SJSA1 (cell line): ENCODE measurements around the gene WWOX. TPM values are rescaled to one million over a fixed set of nuclear protein-coding genes. Genes with fewer than 3 reads are reported as not detected.

Experiments
- DNase-seq, 2 experiments: peaks; one replicate each; pipeline ENCODE4 v3.0.0-alpha.2; 2015 to 2020; ENCODE audit warnings: low spot score in 2 of 2, low read depth in 1 of 2
- H3K27ac ChIP-seq: fragments of 250-450 bp; sonication (Bioruptor Pico); 2 replicates; pipeline ENCODE4 v1.5.1; 2020; ENCODE audit warnings: mild to moderate bottlenecking, moderate library complexity
- H3K27me3 ChIP-seq: fragments of 250-450 bp; sonication (Bioruptor Pico); replicated peaks from 2 replicates; pipeline ENCODE4 v1.5.1; 2020; ENCODE audit warnings: mild to moderate bottlenecking, moderate library complexity
- H3K36me3 ChIP-seq: fragments of 250-450 bp; sonication (Bioruptor Pico); 2 replicates; pipeline ENCODE4 v1.5.1; 2020; ENCODE audit warnings: mild to moderate bottlenecking
- H3K4me1 ChIP-seq: fragments of 250-450 bp; sonication (Bioruptor Pico); replicated peaks from 2 replicates; pipeline ENCODE4 v1.6.1; 2021; ENCODE audit warnings: mild to moderate bottlenecking
- H3K4me3 ChIP-seq: fragments of 250-450 bp; sonication (Bioruptor Pico); 2 replicates; pipeline ENCODE4 v1.5.1; 2020; ENCODE audit warnings: mild to moderate bottlenecking
- H3K9me3 ChIP-seq: fragments of 250-450 bp; sonication (Bioruptor Pico); replicated peaks from 2 replicates; pipeline ENCODE4 v1.5.1; 2020; ENCODE audit warnings: mild to moderate bottlenecking
- total RNA-seq: library from RNA; depleted of rRNA; stranded (reverse); fragments of >200 nt; shearing (Covaris generic); gene quantifications from 2 replicates; pipeline ENCODE4 v1.2.3, GENCODE V29; 2014

The WWOX gene
- total RNA-seq, 1 experiment from 2014 or later, result 13.4 TPM

DNA sequence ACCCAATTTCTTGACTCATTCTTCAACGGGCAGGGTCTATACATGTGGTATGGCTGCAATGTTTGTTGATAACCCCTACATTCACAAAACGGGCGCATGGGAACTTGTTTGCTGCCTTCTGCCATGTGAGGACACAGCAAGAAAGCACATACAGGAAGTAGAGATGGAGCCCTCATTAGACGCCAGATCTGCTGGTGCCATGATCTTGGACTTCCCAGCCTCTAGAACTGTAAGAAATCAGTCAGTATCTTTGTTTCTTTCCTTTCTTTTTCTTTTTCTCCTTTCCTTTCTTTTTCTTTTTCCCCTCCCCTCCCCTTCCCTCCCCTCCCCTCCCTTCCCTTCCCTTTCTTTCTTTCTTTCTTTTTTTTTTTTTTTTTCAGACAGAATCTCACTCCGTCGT, 165.2 kb downstream of the WWOX start:
- H3K36me3 ChIP-seq, result no peaks in the 10 kb centered on the region
- DNase-seq, result no peak
- no peaks in the 10 kb centered on the region for H3K27me3 ChIP-seq

DNA sequence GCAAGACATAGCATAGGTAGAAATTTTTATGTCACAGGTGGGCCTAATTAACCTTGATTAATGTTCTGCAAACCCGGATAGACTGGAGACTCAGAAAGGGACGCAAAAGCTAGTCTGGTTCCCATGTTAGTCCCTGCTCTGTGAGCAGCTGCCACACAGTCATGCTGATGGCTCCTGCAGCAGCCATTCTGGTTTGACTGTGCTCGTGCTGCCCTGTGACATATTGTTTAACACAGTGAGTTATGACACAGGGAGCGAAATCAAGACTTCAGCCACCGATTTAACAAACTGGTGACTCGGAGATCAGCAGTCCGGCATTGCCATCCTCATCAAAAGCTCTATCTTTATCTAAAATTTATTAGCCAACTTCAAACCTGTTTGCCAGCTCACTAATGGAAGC, 169.8 kb downstream of the WWOX start:
- peaks cover 4% of the 10 kb centered on the region for H3K9me3 ChIP-seq
- DNase-seq, result no peak
- H3K27ac ChIP-seq, result no peak overlapping the region
- H3K4me1 ChIP-seq, result no peaks in the 10 kb centered on the region
- no peaks in the 10 kb centered on the region for H3K36me3 ChIP-seq
- no peak overlapping the region for H3K4me3 ChIP-seq
- no peaks in the 10 kb centered on the region for H3K27me3 ChIP-seq

More for the DNA sequence above, 165.2 kb downstream of the WWOX start:
- Histone ChIP-seq H3K27ac (no peak overlapping the region), H3K4me1 (no peaks in the 10 kb centered on the region), H3K4me3 (no peak overlapping the region), H3K9me3 (no peaks in the 10 kb centered on the region)

- Histone ChIP-seq H3K27ac (no peak overlapping the region), H3K27me3 (no peaks in the 10 kb centered on the region), H3K36me3 (no peaks in the 10 kb centered on the region), H3K4me3 (no peak overlapping the region), H3K4me1 (no peaks in the 10 kb centered on the region), H3K9me3 (peaks cover 4% of the 10 kb centered on the region)
- no peak for DNase-seq
These were observed 172.5 kb downstream of the WWOX start for GRCh38 chr16:78271981-78272380.

- no peak for DNase-seq
- no peak overlapping the region for H3K27ac ChIP-seq
- no peak overlapping the region for H3K4me3 ChIP-seq
- no peaks in the 10 kb centered on the region for H3K27me3 ChIP-seq
- H3K9me3 ChIP-seq, result peaks cover 4% of the 10 kb centered on the region
- H3K36me3 ChIP-seq, result no peaks in the 10 kb centered on the region
- H3K4me1 ChIP-seq, result no peaks in the 10 kb centered on the region
These were observed 175.3 kb downstream of the WWOX start for GRCh38 chr16:78274771-78275170.

DNA sequence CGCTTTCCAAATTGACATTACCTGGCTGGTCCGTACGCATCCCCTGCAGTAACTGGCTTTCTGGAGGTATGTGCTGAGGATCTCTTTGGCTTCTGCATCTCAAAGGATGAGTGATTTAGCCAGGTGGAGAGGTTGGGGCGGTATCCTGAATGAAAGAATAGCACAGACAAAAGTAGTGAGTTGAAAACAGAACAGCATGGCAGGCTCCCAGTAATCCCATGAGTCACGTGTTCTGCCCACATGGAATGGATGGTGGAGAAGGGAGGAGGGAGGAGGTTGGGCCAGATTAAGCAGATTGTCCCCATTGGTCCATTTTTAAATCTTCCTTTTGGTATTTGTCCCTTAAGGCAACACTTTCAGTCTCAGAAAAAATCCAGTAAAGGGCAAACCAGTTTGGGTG, 176.0 kb downstream of the WWOX start:
- Histone ChIP-seq H3K27ac (no peak overlapping the region), H3K9me3 (peaks cover 1% of the 10 kb centered on the region), H3K27me3 (no peaks in the 10 kb centered on the region), H3K4me1 (no peaks in the 10 kb centered on the region), H3K4me3 (no peak overlapping the region), H3K36me3 (no peaks in the 10 kb centered on the region)
- no peak for DNase-seq

DNA sequence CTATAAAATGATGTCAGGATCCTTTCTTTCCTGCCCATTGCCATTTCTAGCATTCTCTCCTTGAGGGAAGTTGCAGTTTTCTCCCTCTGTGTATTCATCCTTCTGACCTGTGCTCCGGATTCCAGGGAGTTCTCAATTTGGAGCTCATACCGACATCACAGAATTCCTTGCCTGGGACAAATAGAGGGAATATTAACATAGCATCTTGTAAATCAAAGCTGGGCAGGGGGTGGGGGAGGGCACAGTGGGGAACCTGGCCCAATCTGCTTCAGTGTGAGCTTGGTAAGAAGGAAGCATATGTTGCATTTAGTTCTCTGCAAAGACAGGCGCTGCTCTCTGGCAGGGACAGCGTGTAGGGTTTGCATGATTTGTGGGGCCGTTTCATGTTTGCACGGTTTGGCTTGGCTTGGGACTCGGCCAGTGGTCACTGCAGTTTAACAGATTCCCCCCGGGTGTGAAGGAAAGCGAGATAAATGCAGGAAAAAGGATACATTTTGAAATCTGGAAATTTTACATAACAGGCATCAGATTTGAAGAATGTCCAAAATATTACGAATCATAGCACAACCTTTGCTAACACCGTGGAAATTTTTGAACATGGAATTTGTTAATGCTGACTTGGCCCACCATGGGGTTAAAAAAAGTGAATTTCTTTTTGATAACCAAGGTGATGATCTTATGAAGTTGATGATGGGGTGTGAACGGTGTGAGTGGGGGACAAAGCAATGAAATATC, 178.0 kb downstream of the WWOX start:
- no peaks in the 10 kb centered on the region for H3K4me1 ChIP-seq
- H3K36me3 ChIP-seq, result no peaks in the 10 kb centered on the region
- no peak overlapping the region for H3K4me3 ChIP-seq
- no peak overlapping the region for H3K27ac ChIP-seq
- no peak for DNase-seq
- no peaks in the 10 kb centered on the region for H3K27me3 ChIP-seq
- H3K9me3 ChIP-seq, result no peaks in the 10 kb centered on the region

- H3K4me3 ChIP-seq, result no peak overlapping the region
- H3K36me3 ChIP-seq, result no peaks in the 10 kb centered on the region
- H3K27me3 ChIP-seq, result no peaks in the 10 kb centered on the region
- DNase-seq, result no peak
- no peaks in the 10 kb centered on the region for H3K9me3 ChIP-seq
- no peak overlapping the region for H3K27ac ChIP-seq
- no peaks in the 10 kb centered on the region for H3K4me1 ChIP-seq
These were observed 178.6 kb downstream of the WWOX start for GRCh38 chr16:78278056-78278450.

DNA sequence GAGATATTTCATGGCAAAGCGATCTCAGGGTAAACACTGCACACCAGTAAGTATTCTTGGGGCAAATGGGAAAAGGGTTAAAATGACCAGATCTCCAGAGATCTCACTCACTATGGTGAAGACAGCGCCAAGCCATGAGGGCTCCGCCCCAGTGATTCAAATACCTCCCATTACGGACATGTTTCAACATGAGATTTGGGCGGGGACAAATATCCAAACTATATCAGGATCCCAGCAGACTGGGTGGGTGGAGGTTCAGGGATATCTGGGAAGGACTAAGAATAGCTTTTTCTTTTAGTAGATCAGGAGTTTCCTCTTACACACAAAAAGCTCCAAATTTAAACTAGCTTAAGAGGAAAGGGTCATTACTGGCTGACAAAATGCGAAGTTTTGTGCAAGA, 181.7 kb downstream of the WWOX start:
- no peak overlapping the region for H3K27ac ChIP-seq
- no peak overlapping the region for H3K4me3 ChIP-seq
- no peak for DNase-seq
- no peaks in the 10 kb centered on the region for H3K36me3 ChIP-seq
- H3K9me3 ChIP-seq, result no peaks in the 10 kb centered on the region
- no peaks in the 10 kb centered on the region for H3K4me1 ChIP-seq
- H3K27me3 ChIP-seq, result no peaks in the 10 kb centered on the region

DNA sequence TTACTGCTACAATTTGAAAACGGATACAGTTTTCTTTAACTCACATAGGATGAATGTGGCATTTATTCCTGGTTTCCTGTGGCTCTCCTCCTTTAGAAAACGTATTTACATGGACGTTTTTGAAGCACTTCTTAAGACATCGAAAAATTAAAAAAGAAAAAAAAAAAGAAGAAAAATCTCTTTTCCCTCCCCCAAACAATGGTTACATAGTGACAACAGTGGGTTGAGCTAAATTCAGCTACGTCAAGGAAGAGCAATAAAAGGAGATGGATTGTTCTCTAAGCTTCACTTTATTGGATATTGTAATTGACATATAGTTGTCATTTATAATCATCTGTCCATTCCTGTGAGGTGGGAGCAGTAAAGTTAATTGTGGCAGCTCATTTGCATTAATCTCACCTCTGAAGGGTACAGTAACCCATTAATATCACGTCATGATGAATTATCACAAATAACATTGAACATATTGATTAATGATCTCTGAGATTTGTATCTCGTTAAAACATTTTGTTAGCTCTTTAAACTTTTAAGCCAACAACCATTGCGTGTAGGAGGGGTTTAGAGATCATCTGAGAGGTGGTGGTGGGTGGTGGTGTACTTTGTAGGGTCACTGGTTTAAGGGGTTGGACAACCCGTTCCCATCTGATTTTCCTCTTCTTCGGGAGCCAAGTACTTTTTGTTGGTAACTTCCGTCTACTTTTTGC, 184.2 kb downstream of the WWOX start:
- DNase-seq, result no peak
- Histone ChIP-seq H3K27ac (no peak overlapping the region), H3K4me3 (no peak overlapping the region)

DNA sequence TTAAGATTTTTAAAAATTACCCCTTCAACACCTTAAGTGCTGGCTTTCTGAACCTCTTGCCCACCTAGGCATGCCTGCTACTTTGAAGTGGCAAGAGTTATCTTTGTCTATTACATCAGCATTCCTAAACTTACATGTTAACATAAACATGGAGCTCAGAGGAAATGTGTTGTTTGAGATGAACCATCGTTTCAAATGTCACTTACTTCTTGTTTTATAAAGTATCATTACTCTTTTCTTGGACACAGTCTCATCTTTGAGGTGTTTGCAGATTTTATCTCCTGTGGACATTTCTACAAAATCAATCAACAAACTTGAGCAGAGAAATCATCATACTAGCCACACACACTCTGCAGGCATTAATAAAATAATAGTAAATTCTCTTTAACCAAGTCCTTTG, 184.9 kb downstream of the WWOX start:
- Histone ChIP-seq H3K27ac (no peak overlapping the region), H3K4me1 (peaks cover 2% of the 10 kb centered on the region), H3K9me3 (no peaks in the 10 kb centered on the region), H3K36me3 (no peaks in the 10 kb centered on the region), H3K4me3 (no peak overlapping the region), H3K27me3 (no peaks in the 10 kb centered on the region)
- DNase-seq, result no peak

More for the DNA sequence above, 184.2 kb downstream of the WWOX start:
- Histone ChIP-seq H3K27me3 (no peaks in the 10 kb centered on the region), H3K4me1 (no peaks in the 10 kb centered on the region), H3K9me3 (no peaks in the 10 kb centered on the region), H3K36me3 (no peaks in the 10 kb centered on the region)

- no peak overlapping the region for H3K4me3 ChIP-seq
- no peak overlapping the region for H3K27ac ChIP-seq
- peaks cover 9% of the 10 kb centered on the region for H3K4me1 ChIP-seq
- no peaks in the 10 kb centered on the region for H3K9me3 ChIP-seq
- no peaks in the 10 kb centered on the region for H3K27me3 ChIP-seq
- DNase-seq, result no peak
- no peaks in the 10 kb centered on the region for H3K36me3 ChIP-seq
These were observed 185.5 kb downstream of the WWOX start for GRCh38 chr16:78284957-78285434.

DNA sequence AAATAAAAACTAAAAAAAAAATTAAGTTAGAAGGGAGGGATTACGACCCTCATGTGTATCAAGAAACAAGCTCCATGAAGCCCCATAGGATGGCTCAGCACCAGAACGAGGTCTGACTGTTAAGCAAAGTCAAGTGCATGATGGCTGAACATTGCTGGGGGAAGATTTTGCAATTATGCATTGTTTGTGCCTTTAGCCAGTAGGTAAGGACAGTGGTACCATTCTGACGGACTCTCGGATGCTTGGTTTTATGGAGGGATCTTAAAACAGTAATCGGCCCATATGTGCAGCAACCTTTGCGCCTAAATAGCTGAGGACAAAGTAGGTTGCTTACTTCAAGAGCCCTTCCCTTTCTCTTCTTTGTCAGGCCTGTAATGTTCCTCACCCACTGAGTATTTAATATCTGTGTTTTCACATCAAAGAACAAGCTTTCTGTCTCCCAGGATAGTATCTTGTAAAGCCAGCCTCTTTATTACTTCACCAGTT, 186.0 kb downstream of the WWOX start:
- no peak for DNase-seq
- H3K27me3 ChIP-seq, result no peaks in the 10 kb centered on the region
- peaks cover 11% of the 10 kb centered on the region for H3K4me1 ChIP-seq
- H3K9me3 ChIP-seq, result no peaks in the 10 kb centered on the region
- no peak overlapping the region for H3K27ac ChIP-seq
- H3K36me3 ChIP-seq, result no peaks in the 10 kb centered on the region
- no peak overlapping the region for H3K4me3 ChIP-seq

DNA sequence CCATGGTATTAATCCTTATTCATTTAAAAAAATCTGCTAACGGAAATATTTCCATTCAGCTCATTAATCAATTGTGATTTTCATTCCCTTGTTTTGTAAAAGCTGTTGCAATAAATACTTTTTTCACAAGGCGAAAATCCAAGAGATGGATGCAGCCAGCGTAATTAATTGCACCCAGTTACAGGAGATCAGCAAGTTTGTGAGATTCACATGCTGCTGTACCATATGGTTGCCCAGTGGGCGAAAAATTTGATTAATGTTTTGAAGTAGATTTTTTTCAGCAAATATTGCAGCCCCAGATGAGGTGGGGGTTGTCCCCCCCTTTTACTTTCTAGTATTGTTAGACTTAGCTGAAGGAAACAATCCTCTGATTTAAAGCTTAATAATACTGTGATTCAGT, 186.6 kb downstream of the WWOX start:
- H3K4me1 ChIP-seq, result peaks cover 17% of the 10 kb centered on the region
- DNase-seq, result no peak
- H3K9me3 ChIP-seq, result no peaks in the 10 kb centered on the region
- H3K36me3 ChIP-seq, result no peaks in the 10 kb centered on the region
- no peak overlapping the region for H3K4me3 ChIP-seq
- no peaks in the 10 kb centered on the region for H3K27me3 ChIP-seq
- H3K27ac ChIP-seq, result no peak overlapping the region

- Histone ChIP-seq H3K9me3 (no peaks in the 10 kb centered on the region), H3K4me1 (peaks cover 24% of the 10 kb centered on the region)
These were observed 189.4 kb downstream of the WWOX start for GRCh38 chr16:78288888-78289287.

More at GRCh38 chr16:78288888-78289287, 189.4 kb downstream of the WWOX start:
- Histone ChIP-seq H3K27me3 (no peaks in the 10 kb centered on the region), H3K27ac (no peak overlapping the region), H3K36me3 (no peaks in the 10 kb centered on the region), H3K4me3 (no peak overlapping the region)
- no peak for DNase-seq
